Measurements from ENCODE around the gene TEKT1. TPM values are rescaled to one million over a fixed set of nuclear protein-coding genes. Genes with fewer than 3 reads are reported as not detected.
"Not testable (repeated sequence)": the region's sequence is repeated elsewhere in the genome, so short reads cannot be mapped to it uniquely, and the experiment has no call there.

Gene TEKT1
- total RNA-seq, 1 donor from 2014 or later, result not detected

GRCh38 chr17:6780001-6780400 is 51.5 kb downstream of the TEKT1 start:
- Mint-ChIP-seq H3K4me1 (ENCODE audit: low read depth, unreplicated experiment) (peaks cover 2% of the 10 kb centered on the region), H3K36me3 (ENCODE audit: low read depth, unreplicated experiment) (peaks cover 36% of the 10 kb centered on the region), H3K9me3 (ENCODE audit: unreplicated experiment) (peaks cover 39% of the 10 kb centered on the region), H3K27ac (ENCODE audit: unreplicated experiment) (no peak overlapping the region), H3K4me3 (ENCODE audit: unreplicated experiment) (no peak overlapping the region), H3K27me3 (ENCODE audit: low read depth, unreplicated experiment) (peaks cover 51% of the 10 kb centered on the region)
- H3K27ac ChIP-seq (ENCODE audit: low read depth, low read length), result no peak overlapping the region
- FAIRE-seq, result no peak
- DNase-seq (ENCODE audit: low read depth), result no peak
- peaks cover 15% of the 10 kb centered on the region for H3K27me3 ChIP-seq (ENCODE audit: insufficient read depth, low read length)
- no peak overlapping the region for H3K4me2 ChIP-seq (ENCODE audit: low read length)
- no peaks in the 10 kb centered on the region for H3K36me3 ChIP-seq (ENCODE audit: insufficient read depth, low read length)
- no peaks in the 10 kb centered on the region for H3K4me1 ChIP-seq (ENCODE audit: insufficient read depth, low read length)
- TF ChIP-seq, protein P1, sequence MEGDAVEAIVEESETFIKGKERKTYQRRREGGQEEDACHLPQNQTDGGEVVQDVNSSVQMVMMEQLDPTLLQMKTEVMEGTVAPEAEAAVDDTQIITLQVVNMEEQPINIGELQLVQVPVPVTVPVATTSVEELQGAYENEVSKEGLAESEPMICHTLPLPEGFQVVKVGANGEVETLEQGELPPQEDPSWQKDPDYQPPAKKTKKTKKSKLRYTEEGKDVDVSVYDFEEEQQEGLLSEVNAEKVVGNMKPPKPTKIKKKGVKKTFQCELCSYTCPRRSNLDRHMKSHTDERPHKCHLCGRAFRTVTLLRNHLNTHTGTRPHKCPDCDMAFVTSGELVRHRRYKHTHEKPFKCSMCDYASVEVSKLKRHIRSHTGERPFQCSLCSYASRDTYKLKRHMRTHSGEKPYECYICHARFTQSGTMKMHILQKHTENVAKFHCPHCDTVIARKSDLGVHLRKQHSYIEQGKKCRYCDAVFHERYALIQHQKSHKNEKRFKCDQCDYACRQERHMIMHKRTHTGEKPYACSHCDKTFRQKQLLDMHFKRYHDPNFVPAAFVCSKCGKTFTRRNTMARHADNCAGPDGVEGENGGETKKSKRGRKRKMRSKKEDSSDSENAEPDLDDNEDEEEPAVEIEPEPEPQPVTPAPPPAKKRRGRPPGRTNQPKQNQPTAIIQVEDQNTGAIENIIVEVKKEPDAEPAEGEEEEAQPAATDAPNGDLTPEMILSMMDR (IDR thresholded peaks at IDR 0.05; ENCODE audit: insufficient read depth, low read depth, low read length), result no peak
- TF ChIP-seq EZH2 (IDR thresholded peaks at IDR 0.05; ENCODE audit: insufficient read depth, low read length), result no peak
- H3K79me2 ChIP-seq (ENCODE audit: insufficient read depth, low read length), result no peaks in the 10 kb centered on the region
- no peak overlapping the region for H3K9ac ChIP-seq (ENCODE audit: low read length)
- H2AFZ ChIP-seq (ENCODE audit: low read depth, low read length), result no peak overlapping the region
- H4K20me1 ChIP-seq (ENCODE audit: insufficient read depth, low read length), result no peaks in the 10 kb centered on the region
- H3K9me3 ChIP-seq (ENCODE audit: insufficient read depth, low read depth, low read length), result no peaks in the 10 kb centered on the region
- H3K4me3 ChIP-seq (ENCODE audit: insufficient read depth, low read depth, low read length), result no peak overlapping the region

- TF ChIP-seq, protein P1 (IDR thresholded peaks at IDR 0.05; ENCODE audit: insufficient read depth, low read depth, low read length), result no peak
- no peak for TF ChIP-seq EZH2 (IDR thresholded peaks at IDR 0.05; ENCODE audit: insufficient read depth, low read length)
- no peaks in the 10 kb centered on the region for H3K79me2 ChIP-seq (ENCODE audit: insufficient read depth, low read length)
- DNase-seq (ENCODE audit: low read depth), result no peak
- H2AFZ ChIP-seq (ENCODE audit: low read depth, low read length), result no peak overlapping the region
- peaks cover 15% of the 10 kb centered on the region for H3K27me3 ChIP-seq (ENCODE audit: insufficient read depth, low read length)
- no peak overlapping the region for H3K27ac ChIP-seq (ENCODE audit: low read depth, low read length)
- H4K20me1 ChIP-seq (ENCODE audit: insufficient read depth, low read length), result no peaks in the 10 kb centered on the region
- Mint-ChIP-seq H3K27ac (ENCODE audit: unreplicated experiment) (no peak overlapping the region), H3K4me1 (ENCODE audit: low read depth, unreplicated experiment) (peaks cover 2% of the 10 kb centered on the region), H3K9me3 (ENCODE audit: unreplicated experiment) (peaks cover 42% of the 10 kb centered on the region), H3K36me3 (ENCODE audit: low read depth, unreplicated experiment) (peaks cover 40% of the 10 kb centered on the region), H3K4me3 (ENCODE audit: unreplicated experiment) (no peak overlapping the region), H3K27me3 (ENCODE audit: low read depth, unreplicated experiment) (peaks cover 55% of the 10 kb centered on the region)
- no peak overlapping the region for H3K4me3 ChIP-seq (ENCODE audit: insufficient read depth, low read depth, low read length)
- no peak for FAIRE-seq
- no peaks in the 10 kb centered on the region for H3K36me3 ChIP-seq (ENCODE audit: insufficient read depth, low read length)
- peaks cover 3% of the 10 kb centered on the region for H3K9me3 ChIP-seq (ENCODE audit: insufficient read depth, low read depth, low read length)
- H3K9ac ChIP-seq (ENCODE audit: low read length), result no peak overlapping the region
- no peaks in the 10 kb centered on the region for H3K4me1 ChIP-seq (ENCODE audit: insufficient read depth, low read length)
- H3K4me2 ChIP-seq (ENCODE audit: low read length), result no peak overlapping the region
These were observed 52.1 kb downstream of the TEKT1 start for GRCh38 chr17:6779411-6779810.

DNA sequence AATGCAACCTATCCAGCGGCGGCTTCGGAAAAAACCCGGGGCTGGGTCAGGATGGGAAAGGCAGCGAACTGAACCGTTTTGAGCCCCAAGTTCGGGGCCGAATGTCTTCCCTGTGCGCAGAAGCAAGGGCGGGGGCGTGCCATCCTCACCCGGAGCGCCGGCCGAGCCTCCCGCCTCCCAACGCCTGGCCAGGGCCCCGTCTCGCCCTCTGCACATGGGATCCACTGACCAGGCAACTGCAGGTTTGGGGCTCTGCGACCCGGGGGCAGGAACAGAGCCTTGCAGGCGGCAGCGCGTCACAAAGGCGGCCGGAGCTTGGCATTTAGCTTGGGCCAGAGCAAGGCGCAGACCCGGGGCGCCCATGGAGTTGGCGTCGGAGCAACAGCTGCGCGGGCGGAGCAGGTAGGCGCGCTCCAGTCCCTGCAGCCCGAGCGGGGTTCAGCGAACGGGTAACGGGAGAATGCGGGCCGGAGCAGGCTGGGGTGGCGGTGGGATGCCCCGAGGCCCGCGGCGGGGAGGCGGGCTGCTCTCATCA is 55.6 kb downstream of the TEKT1 start, which contains the start of gene FBXO39:
Gene FBXO39 (plus strand): TSS at position 345 of the 535 bp plus-strand sequence. CDS start 3,654 bp downstream, outside the sequence.
- Mint-ChIP-seq H3K4me3 (ENCODE audit: unreplicated experiment) (no peak within 1 kb of the TSS), H3K9me3 (ENCODE audit: unreplicated experiment) (peaks cover 53% of the 10 kb centered on the region), H3K36me3 (ENCODE audit: low read depth, unreplicated experiment) (peaks cover 62% of the 10 kb centered on the region), H3K4me1 (ENCODE audit: low read depth, unreplicated experiment) (peaks cover 2% of the 10 kb centered on the region), H3K27me3 (ENCODE audit: low read depth, unreplicated experiment) (peaks cover 47% of the 10 kb centered on the region), H3K27ac (ENCODE audit: unreplicated experiment) (no peak within 1 kb of the TSS)
- Histone ChIP-seq H3K4me2 (ENCODE audit: low read length) (peak within 1 kb of the TSS; percentile 65), H3K27ac (ENCODE audit: low read depth, low read length) (no peak within 1 kb of the TSS), H3K27me3 (ENCODE audit: insufficient read depth, low read length) (peaks cover 15% of the 10 kb centered on the region), H3K9me3 (ENCODE audit: insufficient read depth, low read depth, low read length) (peaks cover 3% of the 10 kb centered on the region), H2AFZ (ENCODE audit: low read depth, low read length) (peak within 1 kb of the TSS; percentile 56), H3K36me3 (ENCODE audit: insufficient read depth, low read length) (no peaks in the 10 kb centered on the region), H4K20me1 (ENCODE audit: insufficient read depth, low read length) (no peaks in the 10 kb centered on the region), H3K4me1 (ENCODE audit: insufficient read depth, low read length) (no peaks in the 10 kb centered on the region), H3K4me3 (ENCODE audit: insufficient read depth, low read depth, low read length) (no peak within 1 kb of the TSS), H3K9ac (ENCODE audit: low read length) (no peak within 1 kb of the TSS), H3K79me2 (ENCODE audit: insufficient read depth, low read length) (no peaks in the 10 kb centered on the region)
- no peak for DNase-seq (ENCODE audit: low read depth)
- TF ChIP-seq, protein P1 (IDR thresholded peaks at IDR 0.05; ENCODE audit: insufficient read depth, low read depth, low read length), result no peak
- no peak for TF ChIP-seq EZH2 (IDR thresholded peaks at IDR 0.05; ENCODE audit: insufficient read depth, low read length)
- no peak for FAIRE-seq

DNA sequence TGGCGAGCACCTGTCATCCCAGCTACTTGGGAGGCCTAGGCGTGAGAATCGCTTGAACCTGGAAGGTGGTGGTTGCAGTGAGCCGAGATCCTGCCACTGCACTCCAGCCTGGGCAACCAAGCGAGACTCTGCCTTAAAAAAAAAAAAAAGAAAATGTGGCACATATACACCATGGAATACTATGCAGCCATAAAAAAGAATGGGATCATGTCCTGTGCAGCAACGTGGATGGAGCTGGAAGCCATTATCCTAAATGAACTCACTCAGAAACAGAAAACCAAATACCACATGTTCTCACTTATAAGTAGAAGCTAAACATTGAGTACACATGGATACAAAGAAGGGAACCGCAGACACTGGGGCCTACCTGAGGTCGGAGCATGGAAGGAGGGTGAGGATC is 56.6 kb downstream of the TEKT1 start:
- Mint-ChIP-seq H3K9me3 (ENCODE audit: unreplicated experiment) (peaks cover 48% of the 10 kb centered on the region), H3K36me3 (ENCODE audit: low read depth, unreplicated experiment) (peaks cover 62% of the 10 kb centered on the region), H3K27me3 (ENCODE audit: low read depth, unreplicated experiment) (peaks cover 41% of the 10 kb centered on the region)
- not testable (repeated sequence) for H3K27ac ChIP-seq (ENCODE audit: low read depth, low read length); H3K9me3 ChIP-seq (ENCODE audit: insufficient read depth, low read depth, low read length); FAIRE-seq; H3K4me1 Mint-ChIP-seq (ENCODE audit: low read depth, unreplicated experiment); H2AFZ ChIP-seq (ENCODE audit: low read depth, low read length); H3K9ac ChIP-seq (ENCODE audit: low read length); H3K27ac Mint-ChIP-seq (ENCODE audit: unreplicated experiment); H4K20me1 ChIP-seq (ENCODE audit: insufficient read depth, low read length); H3K79me2 ChIP-seq (ENCODE audit: insufficient read depth, low read length); H3K4me3 Mint-ChIP-seq (ENCODE audit: unreplicated experiment); H3K4me2 ChIP-seq (ENCODE audit: low read length); H3K4me3 ChIP-seq (ENCODE audit: insufficient read depth, low read depth, low read length); DNase-seq (ENCODE audit: low read depth); H3K4me1 ChIP-seq (ENCODE audit: insufficient read depth, low read length); H3K36me3 ChIP-seq (ENCODE audit: insufficient read depth, low read length)
- H3K27me3 ChIP-seq (ENCODE audit: insufficient read depth, low read length), result peaks cover 15% of the 10 kb centered on the region
